PC-9 (cell line): Measurements from ENCODE around the gene MCTP1. TPM values are rescaled to one million over a fixed set of nuclear protein-coding genes. Genes with fewer than 3 reads are reported as not detected.

Source experiments
- BruUV-seq: library from RNA; stranded (reverse); fragments of 400-500 nt; replicated peaks from 2 replicates; lab custom pipeline; 2021; lab: Mats Ljungman, UMichigan
- CTCF ChIA-PET: fragments of 300-600 bp; sonication (Branson Sonifier 250); formaldehyde crosslinking; loops from one replicate; lab custom pipeline; 2022; ENCODE audit warnings: antibody characterized with exemption; lab: Charles Lee
- POLR2A ChIA-PET: fragments of 300-600 bp; sonication (Branson Sonifier 250); formaldehyde crosslinking; loops from one replicate; lab custom pipeline; 2022; ENCODE audit warnings: antibody characterized with exemption; ENCODE audit not compliant: unreplicated experiment; lab: Charles Lee
- DNase-seq, 2 experiments: peaks; one replicate each; pipeline versions ENCODE4 v3.0.0 to v3.0.0-alpha.2; 2015 to 2022; ENCODE audit warnings: mixed read lengths in 1 of 2
- H2AFZ ChIP-seq: fragments of 200-600 bp; sonication (generic); 2 replicates; pipeline ENCODE4 v1.8.1; 2017; ENCODE audit warnings: antibody characterized with exemption
- H3F3A ChIP-seq: fragments of 200-600 bp; sonication (generic); 2 replicates; pipeline ENCODE4 v1.8.1; 2017; ENCODE audit warnings: antibody characterized with exemption, mild to moderate bottlenecking, low read depth; ENCODE audit not compliant: insufficient read depth
- H3K27ac ChIP-seq: fragments of 200-600 bp; sonication (generic); 2 replicates; pipeline ENCODE4 v1.6.1; 2016; ENCODE audit warnings: mixed run types
- H3K27me3 ChIP-seq: fragments of 200-600 bp; sonication (generic); 2 replicates; pipeline ENCODE4 v1.6.1; 2016; ENCODE audit warnings: low read depth, mixed run types; ENCODE audit not compliant: insufficient read depth
- H3K36me3 ChIP-seq: fragments of 200-600 bp; sonication (generic); 2 replicates; pipeline ENCODE4 v1.6.1; 2016; ENCODE audit warnings: low read depth, mixed run types
- H3K4me1 ChIP-seq: fragments of 200-600 bp; sonication (generic); replicated peaks from 2 replicates; pipeline ENCODE4 v1.6.1; 2016; ENCODE audit warnings: mixed run types; ENCODE audit not compliant: insufficient read depth
- H3K4me2 ChIP-seq: fragments of 200-600 bp; sonication (generic); 2 replicates; pipeline ENCODE4 v1.6.1; 2017; ENCODE audit warnings: mixed run types
- H3K4me3 ChIP-seq: fragments of 200-600 bp; sonication (generic); 2 replicates; pipeline ENCODE4 v1.6.1; 2016; ENCODE audit warnings: mixed run types
- H3K79me2 ChIP-seq: fragments of 200-600 bp; sonication (generic); 2 replicates; pipeline ENCODE4 v1.6.1; 2017; ENCODE audit warnings: low read depth, mixed run types
- H3K9me2 ChIP-seq: fragments of 200-600 bp; sonication (generic); 2 replicates; pipeline ENCODE4 v1.8.1; 2017; ENCODE audit warnings: mild to moderate bottlenecking; ENCODE audit not compliant: insufficient read depth
- H3K9me3 ChIP-seq: fragments of 200-600 bp; sonication (generic); 2 replicates; pipeline ENCODE4 v1.8.1; 2016; ENCODE audit warnings: low read depth; ENCODE audit not compliant: insufficient read depth
- H4K20me1 ChIP-seq: fragments of 200-600 bp; sonication (generic); 2 replicates; pipeline ENCODE4 v1.8.1; 2017; ENCODE audit not compliant: insufficient read depth
- EZH2 ChIP-seq: fragments of 200-600 bp; sonication (generic); IDR thresholded peaks from 2 replicates; pipeline ENCODE4 v1.8.0; 2017; ENCODE audit warnings: antibody characterized with exemption, low read depth
- intact Hi-C: fragments of 100-400 bp; cut with micrococcal nuclease; formaldehyde crosslinking; loops from one replicate; pipeline ENCODE4 v1.10.0; 2022; ENCODE audit not compliant: unreplicated experiment
- total RNA-seq: library from RNA; stranded (reverse); gene quantifications from 2 replicates; pipeline ENCODE4 v1.2.3, GENCODE V29; 2021
- TF ChIP-seq, protein P1 (sequence below): fragments of 200-600 bp; sonication (generic); conservative IDR thresholded peaks from 2 replicates; pipeline ENCODE4 v1.6.1; 2017; ENCODE audit warnings: mixed run types, antibody characterized with exemption, mild to moderate bottlenecking, moderate library complexity

The MCTP1 gene
- total RNA-seq, 1 experiment from 2014 or later, result 3.9 TPM

GRCh38 chr5:95043648-95044047 is 241.2 kb downstream of the MCTP1 start:
- no peaks in the 10 kb centered on the region for H4K20me1 ChIP-seq
- TF ChIP-seq, protein P1, sequence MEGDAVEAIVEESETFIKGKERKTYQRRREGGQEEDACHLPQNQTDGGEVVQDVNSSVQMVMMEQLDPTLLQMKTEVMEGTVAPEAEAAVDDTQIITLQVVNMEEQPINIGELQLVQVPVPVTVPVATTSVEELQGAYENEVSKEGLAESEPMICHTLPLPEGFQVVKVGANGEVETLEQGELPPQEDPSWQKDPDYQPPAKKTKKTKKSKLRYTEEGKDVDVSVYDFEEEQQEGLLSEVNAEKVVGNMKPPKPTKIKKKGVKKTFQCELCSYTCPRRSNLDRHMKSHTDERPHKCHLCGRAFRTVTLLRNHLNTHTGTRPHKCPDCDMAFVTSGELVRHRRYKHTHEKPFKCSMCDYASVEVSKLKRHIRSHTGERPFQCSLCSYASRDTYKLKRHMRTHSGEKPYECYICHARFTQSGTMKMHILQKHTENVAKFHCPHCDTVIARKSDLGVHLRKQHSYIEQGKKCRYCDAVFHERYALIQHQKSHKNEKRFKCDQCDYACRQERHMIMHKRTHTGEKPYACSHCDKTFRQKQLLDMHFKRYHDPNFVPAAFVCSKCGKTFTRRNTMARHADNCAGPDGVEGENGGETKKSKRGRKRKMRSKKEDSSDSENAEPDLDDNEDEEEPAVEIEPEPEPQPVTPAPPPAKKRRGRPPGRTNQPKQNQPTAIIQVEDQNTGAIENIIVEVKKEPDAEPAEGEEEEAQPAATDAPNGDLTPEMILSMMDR, result no peak
- no peak for TF ChIP-seq EZH2
- no peaks in the 10 kb centered on the region for H3K79me2 ChIP-seq

GRCh38 chr5:95043234-95043633 is 241.7 kb downstream of the MCTP1 start:
- no peak for DNase-seq
- Histone ChIP-seq H3K79me2 (no peaks in the 10 kb centered on the region), H3K9me3 (no peaks in the 10 kb centered on the region; the same call in 1 of the 2 replicates), H3K27me3 (no peaks in the 10 kb centered on the region), H4K20me1 (no peaks in the 10 kb centered on the region), H3K36me3 (no peaks in the 10 kb centered on the region), H3K4me2 (no peak overlapping the region), H3K4me3 (no peak overlapping the region), H2AFZ (no peak overlapping the region), H3K9me2 (no peaks in the 10 kb centered on the region), H3K4me1 (no peaks in the 10 kb centered on the region), H3K27ac (no peak overlapping the region), H3F3A (no peaks in the 10 kb centered on the region)
- POLR2A ChIA-PET, result no interaction called here
- BruUV-seq, result no TSS peak
- intact Hi-C loops, result no loop called here
- CTCF ChIA-PET, result no interaction called here
- no peak for TF ChIP-seq EZH2
- TF ChIP-seq, protein P1, result no peak

More at GRCh38 chr5:95043648-95044047, 241.2 kb downstream of the MCTP1 start:
- no TSS peak for BruUV-seq
- CTCF ChIA-PET, result no interaction called here
- Histone ChIP-seq H3F3A (no peaks in the 10 kb centered on the region), H3K27me3 (no peaks in the 10 kb centered on the region), H3K4me3 (no peak overlapping the region), H3K27ac (no peak overlapping the region), H3K36me3 (no peaks in the 10 kb centered on the region), H3K9me3 (no peaks in the 10 kb centered on the region; the same call in 1 of the 2 replicates), H3K9me2 (no peaks in the 10 kb centered on the region; the same call in 1 of the 2 replicates), H3K4me1 (no peaks in the 10 kb centered on the region), H2AFZ (no peak overlapping the region), H3K4me2 (no peak overlapping the region)
- DNase-seq, result no peak
- intact Hi-C loops, result no loop called here
- POLR2A ChIA-PET, result no interaction called here

DNA sequence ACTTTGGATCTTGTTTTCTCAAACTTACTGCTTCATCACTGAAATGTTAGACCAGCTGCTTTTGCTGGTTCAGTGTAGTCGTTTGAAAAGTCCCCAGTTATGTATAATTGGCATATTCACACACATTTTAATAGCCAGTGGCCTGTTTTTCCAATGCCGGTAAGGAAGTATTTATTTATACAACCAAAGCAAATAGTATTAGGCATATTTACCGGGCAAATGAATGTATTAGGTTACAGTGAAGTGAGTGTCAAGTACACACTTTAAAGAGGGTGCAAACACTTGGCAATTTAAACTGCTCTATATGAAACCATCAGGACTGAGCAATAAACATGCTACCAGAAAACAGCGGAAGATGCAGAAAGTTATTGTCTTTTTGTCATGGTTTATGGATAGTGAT is 242.9 kb downstream of the MCTP1 start:
- no peak overlapping the region for H3K4me3 ChIP-seq
- ChIA-PET CTCF (no interaction called here), POLR2A (no interaction called here)
- no peaks in the 10 kb centered on the region for H4K20me1 ChIP-seq
- no peaks in the 10 kb centered on the region for H3K9me2 ChIP-seq
- H3F3A ChIP-seq, result no peaks in the 10 kb centered on the region
- H3K36me3 ChIP-seq, result no peaks in the 10 kb centered on the region
- no peak overlapping the region for H2AFZ ChIP-seq
- no peaks in the 10 kb centered on the region for H3K4me1 ChIP-seq
- BruUV-seq, result no TSS peak
- DNase-seq, result no peak
- no peaks in the 10 kb centered on the region for H3K27me3 ChIP-seq
- no peak for TF ChIP-seq EZH2
- TF ChIP-seq, protein P1, result no peak
- intact Hi-C loops, result no loop called here
- no peaks in the 10 kb centered on the region; the same call in 1 of the 2 replicates for H3K9me3 ChIP-seq
- no peaks in the 10 kb centered on the region for H3K79me2 ChIP-seq
- no peak overlapping the region for H3K4me2 ChIP-seq
- H3K27ac ChIP-seq, result no peak overlapping the region
